Suprapubic skin (tissue), 4 donors: ENCODE data around the gene ACADS. TPM values are rescaled to one million over a fixed set of nuclear protein-coding genes. Genes with fewer than 3 reads are reported as not detected.

Source experiments
- DNase-seq, 2 donors: peaks; one replicate each; pipeline ENCODE4 v3.0.0-alpha.2; 2019; ENCODE audit warnings: low spot score in 2 of 2
- H3K27ac ChIP-seq: fragments of 200-600 bp; sonication (generic); one replicate; pipeline ENCODE4 v1.5.1; 2019
- H3K27me3 ChIP-seq: fragments of 200-600 bp; sonication (generic); one replicate; pipeline ENCODE4 v1.5.1; 2019
- H3K36me3 ChIP-seq: fragments of 200-600 bp; sonication (generic); one replicate; pipeline ENCODE4 v1.5.1; 2019
- H3K4me1 ChIP-seq: fragments of 200-600 bp; sonication (generic); one replicate; pipeline ENCODE4 v1.5.1; 2019
- H3K4me3 ChIP-seq: fragments of 200-600 bp; sonication (generic); one replicate; pipeline ENCODE4 v1.5.1; 2019; ENCODE audit warnings: mild to moderate bottlenecking
- H3K9me3 ChIP-seq: fragments of 200-600 bp; sonication (generic); one replicate; pipeline ENCODE4 v1.5.1; 2019
- EP300 ChIP-seq: sonication (generic); formaldehyde crosslinking; IDR thresholded peaks from one replicate; pipeline ENCODE4 v1.6.1; 2017; ENCODE audit warnings: antibody characterized with exemption
- POLR2A ChIP-seq, 2 donors: fragments of 450-650 bp; IDR thresholded peaks; one replicate each; pipeline ENCODE4 v1.6.1; 2017; ENCODE audit warnings: antibody characterized with exemption in 2 of 2, mild to moderate bottlenecking in 2 of 2, moderate library complexity in 2 of 2
- POLR2AphosphoS5 ChIP-seq, 3 donors: sonication (generic); formaldehyde crosslinking; IDR thresholded peaks; one replicate each; pipeline ENCODE4 v1.6.1; 2017; ENCODE audit warnings: antibody characterized with exemption in 3 of 3
- WGBS: methylation state at CpG from one replicate; pipeline ENCODE4 v1.1.5; 2018; 5-methylcytosine and 5-hydroxymethylcytosine counted together
- total RNA-seq, 4 donors: library from RNA; depleted of rRNA; stranded (reverse); fragments of >200 nt; gene quantifications; one replicate each; pipeline ENCODE4 v1.1.0, GENCODE V29; 2016
- TF ChIP-seq, protein P1 (sequence below), 2 donors: fragments of 200-600 bp in 1 of 2; fragments of 450-650 bp in 1 of 2; sonication (generic) in 1 of 2; IDR thresholded peaks; one replicate each; pipeline ENCODE4 v1.5.1; 2016 to 2019; ENCODE audit warnings: antibody characterized with exemption in 2 of 2, mild to moderate bottlenecking in 1 of 2, moderate library complexity in 1 of 2

Gene ACADS
- total RNA-seq, 4 donors from 2014 or later = 19.6 to 27.6 (median 24.4) TPM

DNA sequence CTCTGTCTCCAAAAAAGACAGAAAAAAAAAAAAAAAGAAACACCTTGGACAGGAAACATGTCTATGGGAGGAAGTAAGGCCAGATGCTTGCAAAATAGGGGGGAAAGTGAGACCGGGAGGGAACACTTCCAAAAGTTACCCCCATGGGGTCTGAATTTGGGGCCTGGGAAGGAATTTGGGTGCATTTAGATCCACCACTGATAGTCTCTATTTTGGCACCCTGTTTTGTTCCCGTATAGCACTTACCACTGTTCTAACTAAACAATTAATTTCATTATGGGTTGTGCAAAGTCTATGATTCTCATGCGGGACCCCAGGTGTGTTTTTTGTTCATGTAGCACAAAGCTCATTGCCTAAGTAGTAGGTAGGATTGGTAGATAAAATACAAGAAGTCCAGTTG, 40.1 kb upstream of the ACADS start:
- H3K27ac ChIP-seq = no peak overlapping the region
- DNase-seq = no peak
- no peaks in the 10 kb centered on the region for H3K27me3 ChIP-seq
- TF ChIP-seq POLR2A (IDR thresholded peaks at IDR 0.05) (no peak), POLR2AphosphoS5 (IDR thresholded peaks at IDR 0.05) (no peak), EP300 (no peak)
- TF ChIP-seq, protein P1, sequence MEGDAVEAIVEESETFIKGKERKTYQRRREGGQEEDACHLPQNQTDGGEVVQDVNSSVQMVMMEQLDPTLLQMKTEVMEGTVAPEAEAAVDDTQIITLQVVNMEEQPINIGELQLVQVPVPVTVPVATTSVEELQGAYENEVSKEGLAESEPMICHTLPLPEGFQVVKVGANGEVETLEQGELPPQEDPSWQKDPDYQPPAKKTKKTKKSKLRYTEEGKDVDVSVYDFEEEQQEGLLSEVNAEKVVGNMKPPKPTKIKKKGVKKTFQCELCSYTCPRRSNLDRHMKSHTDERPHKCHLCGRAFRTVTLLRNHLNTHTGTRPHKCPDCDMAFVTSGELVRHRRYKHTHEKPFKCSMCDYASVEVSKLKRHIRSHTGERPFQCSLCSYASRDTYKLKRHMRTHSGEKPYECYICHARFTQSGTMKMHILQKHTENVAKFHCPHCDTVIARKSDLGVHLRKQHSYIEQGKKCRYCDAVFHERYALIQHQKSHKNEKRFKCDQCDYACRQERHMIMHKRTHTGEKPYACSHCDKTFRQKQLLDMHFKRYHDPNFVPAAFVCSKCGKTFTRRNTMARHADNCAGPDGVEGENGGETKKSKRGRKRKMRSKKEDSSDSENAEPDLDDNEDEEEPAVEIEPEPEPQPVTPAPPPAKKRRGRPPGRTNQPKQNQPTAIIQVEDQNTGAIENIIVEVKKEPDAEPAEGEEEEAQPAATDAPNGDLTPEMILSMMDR (IDR thresholded peaks at IDR 0.05) = no peak
- WGBS = 67% methylated on average over 3 of the region's 3 CpGs
- no peaks in the 10 kb centered on the region for H3K36me3 ChIP-seq
- no peaks in the 10 kb centered on the region for H3K9me3 ChIP-seq
- H3K4me1 ChIP-seq = peaks cover 39% of the 10 kb centered on the region
- no peak overlapping the region for H3K4me3 ChIP-seq

DNA sequence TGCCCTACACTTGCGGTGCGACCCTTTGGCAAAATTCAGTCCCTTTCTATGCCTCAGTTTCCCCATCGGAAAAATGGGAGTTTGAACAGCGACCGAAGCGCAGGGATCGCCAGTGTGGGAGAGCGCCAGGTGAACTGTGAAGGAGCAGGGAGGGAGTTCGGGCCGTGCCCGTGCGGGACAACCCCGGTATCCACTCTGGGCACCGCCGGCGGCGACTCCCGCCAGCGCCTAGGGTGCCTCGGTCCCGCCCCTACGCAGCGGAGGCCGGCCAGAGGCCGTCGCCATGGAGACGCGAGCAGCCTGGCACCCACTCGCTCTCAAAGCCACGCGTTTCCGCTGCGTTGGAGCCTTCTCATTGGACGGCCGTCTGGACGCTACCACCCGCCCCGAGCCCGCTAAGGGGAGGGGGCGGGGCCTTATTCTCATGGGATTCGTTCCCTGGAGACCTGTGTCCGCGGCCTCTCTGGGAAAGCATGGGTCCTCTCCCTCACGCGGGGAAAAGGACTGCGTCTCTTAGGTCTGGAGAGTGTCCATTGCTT, 39.4 kb upstream of the ACADS start:
- 0% methylated on average over 19 of the region's 46 CpGs for WGBS
- no peaks in the 10 kb centered on the region for H3K36me3 ChIP-seq
- no peak for TF ChIP-seq EP300
- no peak for TF ChIP-seq POLR2AphosphoS5 (IDR thresholded peaks at IDR 0.05)
- TF ChIP-seq, protein P1 (IDR thresholded peaks at IDR 0.05) = no peak
- TF ChIP-seq POLR2A (IDR thresholded peaks at IDR 0.05) = no peak

DNA sequence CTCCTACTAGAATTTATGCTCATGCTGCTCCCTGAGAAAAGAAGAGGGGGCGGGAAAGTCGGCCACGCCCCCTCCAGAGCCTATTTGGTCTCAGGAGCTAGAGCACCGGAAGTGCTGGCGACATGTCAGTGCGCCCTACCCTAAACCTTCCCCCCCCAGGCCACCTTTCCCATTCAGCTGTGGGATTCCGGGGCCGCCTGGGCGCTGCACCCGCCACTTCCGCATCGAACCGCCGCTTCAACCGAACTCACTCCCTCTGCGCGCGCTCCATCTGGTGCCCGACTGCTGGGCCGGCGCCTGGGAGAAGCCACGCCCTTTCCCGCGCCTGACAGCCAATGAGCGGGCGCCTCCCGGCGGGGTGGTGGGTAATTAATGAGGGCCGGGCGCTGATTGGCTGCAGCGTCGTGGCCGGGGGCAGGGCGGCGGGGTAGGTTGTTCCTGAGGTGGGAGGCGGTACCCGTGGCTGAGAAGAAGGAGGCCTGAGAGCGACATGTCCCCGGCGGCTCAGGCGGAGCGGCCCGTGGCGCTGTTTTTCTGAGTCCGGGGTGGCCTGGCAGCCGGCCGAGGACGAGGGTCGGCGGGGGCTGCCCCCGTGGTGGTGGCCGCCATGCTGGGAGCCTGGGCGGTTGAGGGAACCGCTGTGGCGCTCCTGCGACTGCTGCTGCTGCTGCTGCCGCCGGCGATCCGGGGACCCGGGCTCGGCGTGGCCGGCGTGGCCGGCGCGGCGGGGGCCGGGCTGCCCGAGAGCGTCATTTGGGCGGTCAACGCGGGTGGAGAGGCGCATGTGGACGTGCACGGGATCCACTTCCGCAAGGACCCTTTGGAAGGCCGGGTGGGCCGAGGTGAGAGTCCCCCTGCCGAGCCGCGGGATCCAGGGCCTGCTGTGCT, 38.7 kb upstream of the ACADS start, which contains the start of gene MLEC:
TSS of gene MLEC (plus strand) at position 460 of the 888 bp plus-strand sequence. CDS start at position 608, 148 bp downstream.
- WGBS = no CpG with 5 or more reads among the region's 84 CpGs
- Histone ChIP-seq H3K36me3 (no peaks in the 10 kb centered on the region), H3K27me3 (no peaks in the 10 kb centered on the region), H3K27ac (peak within 1 kb of the TSS; percentile 85), H3K4me1 (peaks cover 46% of the 10 kb centered on the region), H3K9me3 (no peaks in the 10 kb centered on the region), H3K4me3 (peak within 1 kb of the TSS; percentile 67)
- DNase-seq = peak; percentile 99 to 100
- TF ChIP-seq, protein P1 (IDR thresholded peaks at IDR 0.05) = peak in 1 of 2 donors; percentile 11
- TF ChIP-seq EP300 (no peak), POLR2AphosphoS5 (IDR thresholded peaks at IDR 0.05) (peak in 2 of 3 donors; percentile 8 to 15), POLR2A (IDR thresholded peaks at IDR 0.05) (peak in 1 of 2 donors; percentile 29)

More for the DNA sequence above, 39.4 kb upstream of the ACADS start:
- Histone ChIP-seq H3K4me3 (peak overlapping the region; percentile 67), H3K27me3 (no peaks in the 10 kb centered on the region), H3K4me1 (peaks cover 46% of the 10 kb centered on the region), H3K27ac (peak overlapping the region; percentile 85), H3K9me3 (no peaks in the 10 kb centered on the region)
- DNase-seq = peak; percentile 98

DNA sequence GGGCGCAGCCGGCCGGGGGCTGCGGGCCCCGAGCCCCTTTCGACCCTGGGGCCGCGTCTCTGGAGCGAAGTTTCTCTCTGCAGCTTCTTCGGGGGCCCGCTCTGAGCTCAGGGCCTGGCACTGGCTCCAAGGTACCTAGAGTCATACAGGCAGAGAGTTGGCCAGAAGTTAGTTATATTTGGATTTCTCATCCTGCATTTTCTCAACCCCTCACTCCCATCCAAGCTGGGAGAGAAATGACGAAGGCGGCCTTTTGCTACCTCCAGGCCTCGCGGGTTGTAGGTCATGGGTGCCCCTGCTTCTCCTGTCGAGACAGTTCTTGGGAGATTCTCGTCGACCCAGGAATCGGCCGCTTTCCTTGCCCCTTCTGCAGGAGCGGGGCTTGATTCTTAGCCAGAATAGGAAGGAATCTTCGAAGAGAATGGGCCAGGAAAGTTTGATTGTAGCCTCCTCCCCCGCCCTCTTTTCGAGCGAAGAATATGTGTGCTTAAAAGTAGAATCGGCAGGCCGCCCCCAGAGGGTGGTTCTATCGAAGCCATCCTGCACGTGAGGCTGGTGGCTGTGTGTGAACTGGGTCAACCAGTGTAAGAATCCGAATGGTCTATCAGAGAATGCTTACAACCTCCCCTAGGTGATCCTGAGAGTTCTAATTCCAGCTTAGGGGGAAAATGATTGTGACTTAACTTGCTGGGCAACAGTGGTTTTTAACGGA, 37.9 kb upstream of the ACADS start:
- TF ChIP-seq POLR2A (IDR thresholded peaks at IDR 0.05) (no peak), POLR2AphosphoS5 (IDR thresholded peaks at IDR 0.05) (no peak), EP300 (no peak)
- TF ChIP-seq, protein P1 (IDR thresholded peaks at IDR 0.05) = no peak
- Histone ChIP-seq H3K36me3 (no peaks in the 10 kb centered on the region), H3K4me1 (peaks cover 53% of the 10 kb centered on the region), H3K9me3 (no peaks in the 10 kb centered on the region), H3K27me3 (no peaks in the 10 kb centered on the region), H3K27ac (peak overlapping the region; percentile 85), H3K4me3 (peak overlapping the region; percentile 67)
- WGBS = 0% methylated on average over 14 of the region's 31 CpGs
- DNase-seq = peak in 1 of 2 donors; percentile 68
